GM12892 (cell line): Measurements from ENCODE around the gene DLG2.

Experiments
- POLR2A ChIP-seq: IDR thresholded peaks from 2 replicates; pipeline ENCODE4 v1.6.1; 2011; ENCODE audit warnings: low read depth, low read length, control low read depth
- POLR2AphosphoS5 ChIP-seq: IDR thresholded peaks from 2 replicates; pipeline ENCODE4 v1.6.1; 2011; ENCODE audit warnings: low read depth, low read length, control low read depth
- TAF1 ChIP-seq: IDR thresholded peaks from 2 replicates; pipeline ENCODE4 v1.6.1; 2011; ENCODE audit warnings: low read depth, mild to moderate bottlenecking, control low read depth, low read length, borderline replicate concordance

GRCh38 chr11:85534806-85535205 is 92.3 kb downstream of the DLG2 start:
- TF ChIP-seq POLR2A (no peak), POLR2AphosphoS5 (no peak), TAF1 (no peak)
